HepG2 (cell line): ENCODE measurements around the gene TNFRSF1B. TPM values are rescaled to one million over a fixed set of nuclear protein-coding genes. Genes with fewer than 3 reads are reported as not detected.
A peak's percentile ranks its signal among the peaks of the same experiment; 100 is the strongest.

Experiments used
- ATAC-seq: fragments of 200-7000 bp; cut with Tn5 transposase; 3 replicates; pipeline ENCODE4 v1.9.1; 2020; ENCODE audit warnings: mild to moderate bottlenecking, moderate library complexity
- BruUV-seq: library from RNA; stranded (reverse); fragments of 400-500 nt; replicated peaks from 2 replicates; lab custom pipeline; 2021; lab: Mats Ljungman, UMichigan
- CTCF ChIA-PET: fragments of 300-600 bp; formaldehyde crosslinking; extraction: SDS; loops from one replicate; lab custom pipeline; 2021; ENCODE audit warnings: low total read pairs, inconsistent platforms, low intra/inter-chr PET ratio; lab: Yijun Ruan, JAX
- POLR2A ChIA-PET: fragments of 350-600 bp; sonication (Branson Sonifier 250); formaldehyde crosslinking; loops from one replicate; lab custom pipeline; 2020; ENCODE audit warnings: antibody characterized with exemption, inconsistent platforms; lab: Yijun Ruan, JAX
- DNase-seq: peaks from one replicate; pipeline ENCODE4 v3.0.0-alpha.2; 2015; ENCODE audit warnings: low spot score
- FAIRE-seq: peaks from 3 replicates; lab custom pipeline; 2011; peaks lifted over from hg19 to GRCh38; lab: Jason Lieb, UNC
- H2AFZ ChIP-seq: one replicate; pipeline ENCODE4 v1.6.1; 2011; ENCODE audit warnings: low read length, inconsistent platforms
- H3K27ac ChIP-seq: fragments of 300-600 bp; 3 replicates; pipeline ENCODE4 v1.8.0; 2011; ENCODE audit warnings: mixed run types, mild to moderate bottlenecking, mixed read lengths, low read length, inconsistent platforms; ENCODE audit not compliant: insufficient read depth; ENCODE audit errors: extremely low read length
- H3K27me3 ChIP-seq, 2 experiments: fragments of 200-600 bp in 1 of 2; 2 replicates in 1 of 2; 3 replicates in 1 of 2; pipeline versions ENCODE4 v1.6.0 to v1.8.0; 2011; ENCODE audit warnings: low read length in 2 of 2, mild to moderate bottlenecking in 2 of 2, moderate library complexity in 2 of 2, inconsistent platforms in 1 of 2; ENCODE audit not compliant: insufficient read depth in 2 of 2, control insufficient read depth in 1 of 2
- H3K36me3 ChIP-seq, 2 experiments: fragments of 200-600 bp in 1 of 2; replicated peaks in 1 of 2; 2 replicates in 1 of 2; 3 replicates in 1 of 2; pipeline versions ENCODE4 v1.5.1 to v1.8.0; 2011; ENCODE audit warnings: low read length in 2 of 2, inconsistent platforms in 1 of 2; ENCODE audit not compliant: insufficient read depth in 2 of 2, control insufficient read depth in 1 of 2
- H3K4me1 ChIP-seq: 2 replicates; pipeline ENCODE4 v1.5.1; 2012; ENCODE audit warnings: low read length, inconsistent platforms; ENCODE audit not compliant: insufficient read depth
- H3K4me2 ChIP-seq: 2 replicates; pipeline ENCODE4 v1.6.0; 2011; ENCODE audit warnings: low read depth, low read length, inconsistent platforms
- H3K4me3 ChIP-seq, 3 experiments: fragments of 200-600 bp in 1 of 3; sonication (generic), shearing (Covaris generic) in 1 of 3; replicated peaks in 1 of 3; 2 replicates each; pipeline ENCODE4 v1.5.1; 2011 to 2016; ENCODE audit warnings: low read length in 3 of 3, inconsistent platforms in 2 of 3, low read depth in 2 of 3, mild to moderate bottlenecking in 2 of 3, control low read depth in 1 of 3, mixed read lengths in 1 of 3; ENCODE audit not compliant: insufficient read depth in 1 of 3
- H3K79me2 ChIP-seq: one replicate; pipeline ENCODE4 v1.6.1; 2011; ENCODE audit warnings: low read length, inconsistent platforms; ENCODE audit not compliant: insufficient read depth
- H3K9ac ChIP-seq: 2 replicates; pipeline ENCODE4 v1.6.0; 2011; ENCODE audit warnings: mild to moderate bottlenecking, low read depth, low read length, inconsistent platforms; ENCODE audit not compliant: insufficient read depth
- H3K9me3 ChIP-seq: 2 replicates; pipeline ENCODE4 v1.5.1; 2012; ENCODE audit warnings: mild to moderate bottlenecking, low read length
- H4K20me1 ChIP-seq: 2 replicates; pipeline ENCODE4 v1.6.0; 2011; ENCODE audit warnings: inconsistent platforms, mild to moderate bottlenecking, low read length, moderate library complexity; ENCODE audit not compliant: insufficient read depth
- BHLHE40 ChIP-seq: IDR thresholded peaks from 2 replicates; pipeline ENCODE4 v1.6.1; 2011; ENCODE audit warnings: low read length, improper control_type of control experiment
- ELF3 ChIP-seq: IDR thresholded peaks from 2 replicates; pipeline ENCODE4 v1.6.1; 2016; ENCODE audit warnings: missing genetic modification reagents, missing compliant biosample characterization
- FOXP1 ChIP-seq, 2 experiments: fragments of 450-650 bp in 1 of 2; IDR thresholded peaks; 2 replicates each; pipeline ENCODE4 v1.6.1; 2017 to 2018; ENCODE audit warnings: antibody characterized with exemption in 1 of 2
- HNRNPUL1 ChIP-seq: fragments of 200-400 bp; formaldehyde crosslinking; IDR thresholded peaks from 2 replicates; pipeline ENCODE4 v1.6.1; 2017; ENCODE audit warnings: low read depth, mild to moderate bottlenecking, low read length, moderate library complexity
- NFE2L2 ChIP-seq: fragments of 150-350 bp; IDR thresholded peaks from 2 replicates; pipeline ENCODE4 v1.6.1; 2014; ENCODE audit warnings: low read length
- ZFP36 ChIP-seq: fragments of 150-350 bp; IDR thresholded peaks from 2 replicates; pipeline ENCODE4 v1.6.1; 2018; ENCODE audit warnings: borderline replicate concordance, low read length, low read depth; ENCODE audit not compliant: partially characterized antibody
- ZNF333 ChIP-seq: sonication (generic); formaldehyde crosslinking; IDR thresholded peaks from 2 replicates; pipeline ENCODE4 v1.4.0; 2020; ENCODE audit warnings: mild to moderate bottlenecking, missing genetic modification reagents, borderline replicate concordance
- WGBS: methylation state at CpG from one replicate; pipeline ENCODE4 v1.1.6; 2017; ENCODE audit warnings: low lambda C conversion rate; 5-methylcytosine and 5-hydroxymethylcytosine counted together
- in situ Hi-C: cut with HindIII; loops from 2 replicates; pipeline ENCODE4 v1.10.0; 2017; ENCODE audit warnings: low pct_unique_long_range_greater_than_20kb; ENCODE audit not compliant: extremely low pct_ligation_motif_present
- intact Hi-C: fragments of 100-400 bp; cut with micrococcal nuclease; formaldehyde crosslinking; loops from one replicate; pipeline ENCODE4 v1.10.0; 2022; ENCODE audit not compliant: unreplicated experiment
- polyA plus RNA-seq, 8 experiments: library from polyadenylated mRNA; depleted of rRNA in 3 of 8; stranded (reverse) in 7 of 8; unstranded in 1 of 8; fragments of >200 nt; fragmentation: Illumina TruSeq in 4 of 8; extraction: Trizol in 4 of 8; gene quantifications; 2 replicates each; pipeline versions ENCODE4 v1.2.1 to v1.2.3, GENCODE V29; 2011 to 2016; ENCODE audit warnings: low read depth in 4 of 8, missing spikeins in 1 of 8, mixed read lengths in 1 of 8; ENCODE audit not compliant: insufficient read depth in 1 of 8
- total RNA-seq, 5 experiments: library from RNA; depleted of rRNA; stranded (reverse); fragments of >200 nt; fragmentation: Illumina TruSeq; extraction: Trizol; gene quantifications; 2 replicates each; pipeline ENCODE4 v1.2.3, GENCODE V29; 2016; ENCODE audit warnings: low read depth in 1 of 5

The TNFRSF1B gene
- total and polyA plus RNA-seq, 2 of the 13 experiments (the other 11 are each of a cell fraction or from before 2014, with no cell fraction given), result 0.04 to 0.11 TPM

DNA sequence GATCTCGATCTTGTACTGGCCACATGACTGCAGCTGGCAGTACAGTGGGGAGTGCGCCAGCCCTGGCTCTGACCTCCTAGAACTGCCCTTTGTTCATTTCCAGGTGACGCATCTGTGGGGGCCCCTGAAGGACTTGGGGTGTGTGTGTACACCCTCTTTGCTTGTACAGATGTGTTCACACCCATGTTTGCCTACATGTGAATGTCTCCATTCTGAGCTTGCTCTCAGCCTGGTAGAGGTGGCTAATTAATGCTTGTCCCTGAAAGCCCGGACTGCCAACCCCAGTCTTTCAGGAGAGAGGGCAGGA, 19.8 kb downstream of the TNFRSF1B start:
- no peak overlapping the region for H3K27ac ChIP-seq
- TF ChIP-seq ZNF333 (CRISPR knock-in tag) (no peak), HNRNPUL1 (no peak), FOXP1 (IDR thresholded peaks at IDR 0.05) (no peak), FOXP1 (CRISPR knock-in tag; IDR thresholded peaks at IDR 0.05) (no peak)
- no peaks in the 10 kb centered on the region for H3K36me3 ChIP-seq
- FAIRE-seq (no peak), ATAC-seq (no peak), DNase-seq (no peak)
- no peak overlapping the region for H3K4me3 ChIP-seq
- 0% methylated on average over 2 of the region's 4 CpGs for WGBS
- ChIA-PET POLR2A (no interaction called here), CTCF (no interaction called here)
- H2AFZ ChIP-seq, result no peak overlapping the region
- peaks cover 8 to 37% of the 10 kb centered on the region in 2 experiments; a peak in 4 of 5 replicates for H3K27me3 ChIP-seq
- no peaks in the 10 kb centered on the region for H3K79me2 ChIP-seq
- no peak overlapping the region for H3K9ac ChIP-seq
- peaks cover 44% of the 10 kb centered on the region for H3K4me1 ChIP-seq
- H4K20me1 ChIP-seq, result no peaks in the 10 kb centered on the region
- H3K4me2 ChIP-seq, result no peak overlapping the region
- no TSS peak for BruUV-seq
- in situ Hi-C loops (no loop called here), intact Hi-C loops (no loop called here)
- H3K9me3 ChIP-seq, result no peaks in the 10 kb centered on the region

DNA sequence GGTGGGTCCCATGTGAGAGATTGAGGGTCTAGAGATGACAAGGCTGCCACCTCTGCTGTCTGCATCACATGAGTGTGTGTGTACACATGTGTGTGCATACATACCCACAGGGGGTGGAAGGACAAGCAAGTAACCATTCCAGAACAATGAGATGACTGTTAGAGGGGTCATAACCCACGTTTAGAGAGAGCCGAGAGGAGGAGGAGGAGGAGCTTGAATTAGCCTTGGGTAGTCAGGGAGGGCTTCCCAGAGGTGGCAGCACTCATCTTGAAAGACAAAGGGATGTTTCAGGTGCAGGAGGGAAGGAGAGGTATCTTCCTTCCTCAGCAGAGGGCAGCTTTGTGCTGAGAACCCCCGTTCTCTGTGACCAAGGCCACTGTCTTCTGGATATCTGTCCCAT, 21.3 kb downstream of the TNFRSF1B start:
- no peak overlapping the region for H2AFZ ChIP-seq
- BruUV-seq, result no TSS peak
- peaks cover 6 to 43% of the 10 kb centered on the region in 2 experiments; a peak in 4 of 5 replicates for H3K27me3 ChIP-seq
- no peak overlapping the region for H3K4me2 ChIP-seq
- H3K27ac ChIP-seq, result no peak overlapping the region
- no peaks in the 10 kb centered on the region for H3K9me3 ChIP-seq
- FAIRE-seq (no peak), ATAC-seq (no peak), DNase-seq (peak; percentile 52)
- no peak overlapping the region for H3K9ac ChIP-seq
- H3K4me3 ChIP-seq, result no peak overlapping the region
- H4K20me1 ChIP-seq, result no peaks in the 10 kb centered on the region
- 0% methylated on average over 3 of the region's 3 CpGs for WGBS
- peaks cover 44% of the 10 kb centered on the region for H3K4me1 ChIP-seq
- in situ Hi-C loops (no loop called here), intact Hi-C loops (no loop called here)
- no peaks in the 10 kb centered on the region for H3K36me3 ChIP-seq
- CTCF ChIA-PET, result no interaction called here
- POLR2A ChIA-PET, result no interaction called here
- peak; percentile 90 for TF ChIP-seq ZFP36
- no peak for TF ChIP-seq NFE2L2
- no peak for TF ChIP-seq ELF3 (CRISPR knock-in tag)
- TF ChIP-seq BHLHE40, result 0 out of 2 replicates have a peak, but pooled peaks have one; percentile 27
- no peaks in the 10 kb centered on the region for H3K79me2 ChIP-seq
